ENCODE measurements around the gene PKD2L1.

PKD2L1 gene

DNA sequence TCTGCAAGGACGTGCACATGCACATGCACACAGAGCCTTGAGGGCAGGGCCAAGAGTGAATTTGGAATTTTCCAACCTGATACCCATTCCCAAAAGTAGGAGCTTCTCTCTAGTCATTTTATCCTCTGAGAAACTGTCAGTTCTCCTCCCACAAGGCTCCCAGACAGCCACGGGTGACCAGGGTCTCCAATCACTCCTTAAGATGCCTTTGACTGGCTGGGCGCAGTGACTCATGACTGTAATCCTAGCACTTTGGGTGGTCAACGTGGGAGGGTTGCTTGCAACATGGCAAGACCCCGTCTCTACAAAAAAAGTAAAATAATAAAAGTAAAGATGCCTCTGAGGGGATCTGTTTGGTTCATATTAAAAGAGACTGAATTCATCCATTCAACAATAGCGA, 30.2 kb upstream of the PKD2L1 start:
- no peak for DNase-seq (ENCODE audit: low read depth)
- no peak overlapping the region for H3K4me3 ChIP-seq (ENCODE audit: control insufficient read depth, low read depth, low read length)
- TF ChIP-seq, protein P1, sequence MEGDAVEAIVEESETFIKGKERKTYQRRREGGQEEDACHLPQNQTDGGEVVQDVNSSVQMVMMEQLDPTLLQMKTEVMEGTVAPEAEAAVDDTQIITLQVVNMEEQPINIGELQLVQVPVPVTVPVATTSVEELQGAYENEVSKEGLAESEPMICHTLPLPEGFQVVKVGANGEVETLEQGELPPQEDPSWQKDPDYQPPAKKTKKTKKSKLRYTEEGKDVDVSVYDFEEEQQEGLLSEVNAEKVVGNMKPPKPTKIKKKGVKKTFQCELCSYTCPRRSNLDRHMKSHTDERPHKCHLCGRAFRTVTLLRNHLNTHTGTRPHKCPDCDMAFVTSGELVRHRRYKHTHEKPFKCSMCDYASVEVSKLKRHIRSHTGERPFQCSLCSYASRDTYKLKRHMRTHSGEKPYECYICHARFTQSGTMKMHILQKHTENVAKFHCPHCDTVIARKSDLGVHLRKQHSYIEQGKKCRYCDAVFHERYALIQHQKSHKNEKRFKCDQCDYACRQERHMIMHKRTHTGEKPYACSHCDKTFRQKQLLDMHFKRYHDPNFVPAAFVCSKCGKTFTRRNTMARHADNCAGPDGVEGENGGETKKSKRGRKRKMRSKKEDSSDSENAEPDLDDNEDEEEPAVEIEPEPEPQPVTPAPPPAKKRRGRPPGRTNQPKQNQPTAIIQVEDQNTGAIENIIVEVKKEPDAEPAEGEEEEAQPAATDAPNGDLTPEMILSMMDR (IDR thresholded peaks at IDR 0.05; ENCODE audit: control insufficient read depth, insufficient read depth, low read depth, low read length, missing control alignments), result no peak

DNA sequence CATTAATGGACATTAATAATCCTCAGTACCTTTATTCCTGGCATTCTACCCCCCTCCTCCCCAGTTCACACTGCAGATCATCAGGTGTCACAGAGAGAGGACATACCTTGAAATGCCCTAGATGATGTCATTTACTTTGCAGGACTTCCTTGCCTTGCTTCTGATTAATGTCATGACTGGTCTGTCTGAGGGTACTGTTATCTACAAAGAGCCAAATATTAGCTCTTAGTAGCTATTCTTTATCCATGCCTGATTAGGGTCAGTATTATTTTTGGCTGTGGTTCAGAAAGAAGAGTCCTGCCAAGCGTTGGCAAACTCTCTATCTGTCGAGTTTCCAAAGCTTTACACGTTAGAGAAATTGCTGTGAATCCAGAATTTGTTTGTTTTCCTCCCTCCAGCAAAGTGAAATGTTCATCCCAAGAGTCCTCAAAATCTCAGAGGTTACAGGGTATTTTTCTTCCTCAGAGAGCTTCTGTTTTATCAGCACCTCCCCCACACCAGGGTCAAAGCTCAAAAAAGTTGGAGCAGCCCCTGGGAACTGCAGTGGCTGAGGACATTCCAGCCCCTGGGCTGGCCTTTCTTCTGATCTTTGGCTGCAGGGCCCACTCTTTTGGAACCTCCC, 29.6 kb upstream of the PKD2L1 start:
- H3K4me3 ChIP-seq (ENCODE audit: control insufficient read depth, low read depth, low read length), result no peak overlapping the region
- DNase-seq (ENCODE audit: low read depth), result no peak
- TF ChIP-seq, protein P1 (IDR thresholded peaks at IDR 0.05; ENCODE audit: control insufficient read depth, insufficient read depth, low read depth, low read length, missing control alignments), result no peak

DNA sequence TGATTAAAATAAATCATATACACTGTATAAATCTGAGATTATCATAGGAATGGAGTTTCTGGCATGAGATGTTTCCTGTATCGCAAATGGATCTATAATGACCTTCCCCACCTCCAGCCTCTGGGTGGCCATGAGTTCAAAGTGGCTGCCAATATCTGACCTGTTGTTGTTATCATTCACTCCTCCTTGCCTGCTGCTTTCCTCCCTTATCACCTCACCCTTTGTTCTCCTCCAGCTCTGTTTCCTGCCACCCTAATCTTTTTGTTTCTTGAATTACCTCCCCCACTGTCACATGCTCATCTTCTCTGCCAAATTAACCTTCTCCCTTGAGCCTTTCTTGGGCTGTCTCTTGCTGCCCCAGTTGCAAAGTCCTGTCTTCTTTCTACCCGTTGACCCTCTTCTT, 29.0 kb upstream of the PKD2L1 start:
- no peak overlapping the region for H3K4me3 ChIP-seq (ENCODE audit: control insufficient read depth, low read depth, low read length)
- TF ChIP-seq, protein P1 (IDR thresholded peaks at IDR 0.05; ENCODE audit: control insufficient read depth, insufficient read depth, low read depth, low read length, missing control alignments), result no peak
- no peak for DNase-seq (ENCODE audit: low read depth)

DNA sequence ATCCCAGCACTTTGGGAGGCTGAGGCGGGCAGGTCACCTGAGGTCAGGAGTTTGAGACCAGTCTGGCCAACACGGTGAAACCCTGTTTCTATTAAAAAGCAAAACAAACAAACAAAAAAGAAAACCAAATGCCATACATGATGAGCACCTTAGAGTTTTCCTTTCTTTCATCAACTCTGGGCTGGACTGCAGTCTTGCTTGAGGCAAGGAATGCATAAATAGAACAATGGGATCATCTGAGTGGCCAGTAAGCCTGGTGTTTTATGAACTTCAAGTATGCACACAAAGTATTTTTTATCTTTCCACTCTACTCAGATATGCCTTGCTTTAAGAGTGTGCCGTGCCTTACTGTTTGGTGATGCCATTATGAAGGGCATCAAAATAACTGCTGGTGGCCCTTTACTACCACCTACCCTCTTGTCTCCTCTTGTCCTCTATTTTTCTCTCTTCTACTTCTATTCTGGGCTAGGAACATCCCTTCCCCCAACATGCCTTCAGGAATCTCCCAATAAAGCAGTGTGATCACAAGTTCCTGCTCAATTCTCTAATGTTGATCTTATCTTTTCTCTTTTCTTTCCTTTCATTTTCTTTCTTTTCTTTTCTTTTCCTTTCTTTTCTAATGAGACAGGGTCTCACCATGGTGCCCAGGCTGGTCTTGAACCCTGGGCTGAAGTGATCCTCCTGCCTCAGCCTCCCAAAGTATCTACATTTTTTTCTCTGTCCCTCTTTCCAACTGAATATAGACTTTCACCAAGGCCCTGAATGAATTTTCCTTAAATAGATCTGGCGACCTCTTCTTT, 27.2 kb upstream of the PKD2L1 start:
- H3K4me3 ChIP-seq (ENCODE audit: control insufficient read depth, low read depth, low read length), result no peak overlapping the region
- DNase-seq (ENCODE audit: low read depth), result no peak
- TF ChIP-seq, protein P1 (IDR thresholded peaks at IDR 0.05; ENCODE audit: control insufficient read depth, insufficient read depth, low read depth, low read length, missing control alignments), result no peak

DNA sequence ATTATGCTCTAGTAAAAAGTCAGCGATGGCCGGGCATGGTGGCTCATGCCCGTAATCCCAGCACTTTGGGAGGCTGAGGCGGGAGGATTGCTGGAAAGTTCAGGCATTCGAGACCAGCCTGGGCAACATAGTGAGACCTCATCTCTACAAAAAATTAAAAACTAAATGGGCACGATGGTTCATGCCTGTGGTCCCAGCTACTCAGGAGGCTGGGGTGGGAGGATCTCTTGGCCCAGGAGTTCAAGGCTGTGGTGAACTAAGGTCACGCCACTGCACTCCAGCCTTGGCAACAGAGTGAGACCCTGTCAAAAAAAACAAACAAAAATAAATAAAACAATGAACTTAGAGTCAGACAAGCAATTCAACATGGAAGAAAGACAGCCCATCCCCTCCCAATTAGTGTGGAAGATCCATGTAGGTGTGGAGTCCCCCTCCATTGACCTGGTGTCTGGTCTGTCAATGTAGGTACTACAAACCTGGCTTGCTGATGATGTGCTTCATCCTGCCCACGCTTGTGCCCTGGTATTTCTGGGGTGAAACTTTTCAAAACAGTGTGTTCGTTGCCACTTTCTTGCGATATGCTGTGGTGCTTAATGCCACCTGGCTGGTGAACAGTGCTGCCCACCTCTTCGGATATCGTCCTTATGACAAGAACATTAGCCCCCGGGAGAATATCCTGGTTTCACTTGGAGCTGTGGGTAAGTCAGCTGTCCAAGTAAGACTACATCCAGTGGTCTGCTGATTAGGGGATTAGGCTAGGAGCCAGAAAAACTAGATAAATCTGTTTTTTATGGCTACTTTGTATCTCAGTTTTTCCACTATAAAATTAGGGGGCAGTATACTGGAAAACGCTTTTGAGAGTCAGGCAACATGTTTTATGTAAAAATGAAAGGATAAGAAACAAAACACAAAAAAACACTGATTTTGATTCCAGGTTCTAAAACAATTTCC, 26.3 kb upstream of the PKD2L1 start:
- DNase-seq (ENCODE audit: low read depth), result no peak
- TF ChIP-seq, protein P1 (IDR thresholded peaks at IDR 0.05; ENCODE audit: control insufficient read depth, insufficient read depth, low read depth, low read length, missing control alignments), result no peak
- no peak overlapping the region for H3K4me3 ChIP-seq (ENCODE audit: control insufficient read depth, low read depth, low read length)

DNA sequence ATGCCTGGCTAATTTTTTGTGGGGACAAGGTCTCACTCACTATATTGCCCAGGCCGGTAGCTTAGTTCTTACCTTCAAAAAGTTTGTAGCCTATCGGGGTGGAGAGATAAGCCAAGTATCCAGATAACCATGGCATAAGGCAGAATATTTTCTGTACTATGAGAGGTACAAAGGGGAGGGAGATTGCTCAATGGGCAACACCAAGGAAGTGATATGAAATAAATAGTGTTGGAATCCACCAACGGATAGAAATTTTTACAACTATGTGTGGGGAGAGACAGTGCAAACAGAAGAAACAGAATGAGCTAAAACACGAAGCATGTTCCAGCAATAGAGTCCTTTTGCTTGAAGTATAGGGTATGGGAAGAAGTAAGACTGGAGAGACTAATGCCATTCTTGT, 25.1 kb upstream of the PKD2L1 start:
- TF ChIP-seq, protein P1 (IDR thresholded peaks at IDR 0.05; ENCODE audit: control insufficient read depth, insufficient read depth, low read depth, low read length, missing control alignments), result no peak
- DNase-seq (ENCODE audit: low read depth), result no peak
- H3K4me3 ChIP-seq (ENCODE audit: control insufficient read depth, low read depth, low read length), result no peak overlapping the region
